Neural progenitor cell (in vitro differentiated cells): ENCODE measurements around the gene HCST. TPM values are rescaled to one million over a fixed set of nuclear protein-coding genes. Genes with fewer than 3 reads are reported as not detected.

Experiments
- DNase-seq: peaks from one replicate; pipeline ENCODE4 v3.0.0-alpha.2; 2016; ENCODE audit warnings: low spot score
- H2AFZ ChIP-seq: fragments of 200-600 bp; sonication (generic); replicated peaks from 2 replicates; pipeline ENCODE4 v1.6.1; 2016; ENCODE audit warnings: antibody characterized with exemption
- H3F3A ChIP-seq: fragments of 200-600 bp; sonication (generic); 2 replicates; pipeline ENCODE4 v1.6.1; 2016; ENCODE audit warnings: antibody characterized with exemption, low read depth
- H3K27ac ChIP-seq: fragments of 200-600 bp; sonication (generic); 2 replicates; pipeline ENCODE4 v1.5.1; 2016; ENCODE audit warnings: mild to moderate bottlenecking
- H3K27me3 ChIP-seq: fragments of 200-600 bp; sonication (generic); 2 replicates; pipeline ENCODE4 v1.6.1; 2016; ENCODE audit warnings: mild to moderate bottlenecking, moderate library complexity
- H3K36me3 ChIP-seq: fragments of 200-600 bp; sonication (generic); 2 replicates; pipeline ENCODE4 v1.5.1; 2016
- H3K4me1 ChIP-seq: fragments of 200-600 bp; sonication (generic); 2 replicates; pipeline ENCODE4 v1.6.1; 2016; ENCODE audit warnings: mixed run types
- H3K4me2 ChIP-seq: fragments of 200-600 bp; sonication (generic); 2 replicates; pipeline ENCODE4 v1.6.1; 2016
- H3K4me3 ChIP-seq: fragments of 200-600 bp; sonication (generic); 2 replicates; pipeline ENCODE4 v1.5.1; 2016
- H3K79me2 ChIP-seq: fragments of 200-600 bp; sonication (generic); 2 replicates; pipeline ENCODE4 v1.6.1; 2016; ENCODE audit warnings: low read depth
- H3K9ac ChIP-seq: fragments of 200-600 bp; sonication (generic); 2 replicates; pipeline ENCODE4 v1.6.1; 2016
- H3K9me3 ChIP-seq: fragments of 200-600 bp; sonication (generic); 2 replicates; pipeline ENCODE4 v1.5.1; 2016; ENCODE audit warnings: low read depth
- H4K20me1 ChIP-seq: fragments of 200-600 bp; sonication (generic); 2 replicates; pipeline ENCODE4 v1.6.1; 2016; ENCODE audit warnings: low read depth
- H3K27ac Mint-ChIP-seq: 3 replicates; pipeline ENCODE4 v1.8.0; 2021; ENCODE audit warnings: mixed read lengths
- H3K27me3 Mint-ChIP-seq: 2 replicates; pipeline ENCODE4 v1.8.0; 2022; ENCODE audit warnings: low read depth, mild to moderate bottlenecking, inconsistent platforms, moderate library complexity, mixed read lengths; ENCODE audit not compliant: insufficient read depth
- H3K36me3 Mint-ChIP-seq: 3 replicates; pipeline ENCODE4 v1.8.0; 2021; ENCODE audit warnings: mixed read lengths
- H3K4me1 Mint-ChIP-seq: 3 replicates; pipeline ENCODE4 v1.8.0; 2021; ENCODE audit warnings: mixed read lengths
- H3K4me3 Mint-ChIP-seq: 3 replicates; pipeline ENCODE4 v1.8.0; 2021; ENCODE audit warnings: mild to moderate bottlenecking, moderate library complexity, mixed read lengths
- H3K9me3 Mint-ChIP-seq: 3 replicates; pipeline ENCODE4 v1.8.0; 2020; ENCODE audit warnings: mixed read lengths
- EZH2 ChIP-seq: fragments of 200-600 bp; sonication (generic); IDR thresholded peaks from 2 replicates; pipeline ENCODE4 v1.6.1; 2017; ENCODE audit warnings: antibody characterized with exemption, mild to moderate bottlenecking, moderate library complexity
- EZH2phosphoT487 ChIP-seq: fragments of 200-600 bp; sonication (generic); IDR thresholded peaks from 2 replicates; pipeline ENCODE4 v1.6.1; 2017; ENCODE audit warnings: antibody characterized with exemption
- total RNA-seq: library from RNA; depleted of rRNA; stranded (reverse); fragments of >200 nt; gene quantifications from 2 replicates; pipeline ENCODE4 v1.2.3, GENCODE V29; 2015; ENCODE audit warnings: low replicate concordance
- TF ChIP-seq, protein P1 (sequence below): fragments of 200-600 bp; sonication (generic); IDR thresholded peaks from 2 replicates; pipeline ENCODE4 v1.5.1; 2017; ENCODE audit warnings: antibody characterized with exemption, mild to moderate bottlenecking

HCST gene
- total RNA-seq, 1 donor from 2014 or later = not detected

GRCh38 chr19:35921012-35921411, 18.7 kb downstream of the HCST start:
- no peaks in the 10 kb centered on the region for H4K20me1 ChIP-seq
- no peaks in the 10 kb centered on the region for H3K4me1 Mint-ChIP-seq
- no peaks in the 10 kb centered on the region for H3K9me3 ChIP-seq
- no peak overlapping the region for H2AFZ ChIP-seq
- H3K9me3 Mint-ChIP-seq = no peaks in the 10 kb centered on the region
- no peak overlapping the region for H3K4me3 Mint-ChIP-seq
- H3K27ac Mint-ChIP-seq = no peak overlapping the region
- H3K27ac ChIP-seq = no peak overlapping the region
- H3K4me3 ChIP-seq = no peak overlapping the region
- peaks cover 5% of the 10 kb centered on the region for H3K27me3 ChIP-seq
- no peak overlapping the region for H3K4me2 ChIP-seq
- no peaks in the 10 kb centered on the region for H3K36me3 Mint-ChIP-seq
- DNase-seq = no peak
- peaks cover 19% of the 10 kb centered on the region for H3K27me3 Mint-ChIP-seq
- TF ChIP-seq EZH2phosphoT487 (no peak), EZH2 (no peak)
- TF ChIP-seq, protein P1, sequence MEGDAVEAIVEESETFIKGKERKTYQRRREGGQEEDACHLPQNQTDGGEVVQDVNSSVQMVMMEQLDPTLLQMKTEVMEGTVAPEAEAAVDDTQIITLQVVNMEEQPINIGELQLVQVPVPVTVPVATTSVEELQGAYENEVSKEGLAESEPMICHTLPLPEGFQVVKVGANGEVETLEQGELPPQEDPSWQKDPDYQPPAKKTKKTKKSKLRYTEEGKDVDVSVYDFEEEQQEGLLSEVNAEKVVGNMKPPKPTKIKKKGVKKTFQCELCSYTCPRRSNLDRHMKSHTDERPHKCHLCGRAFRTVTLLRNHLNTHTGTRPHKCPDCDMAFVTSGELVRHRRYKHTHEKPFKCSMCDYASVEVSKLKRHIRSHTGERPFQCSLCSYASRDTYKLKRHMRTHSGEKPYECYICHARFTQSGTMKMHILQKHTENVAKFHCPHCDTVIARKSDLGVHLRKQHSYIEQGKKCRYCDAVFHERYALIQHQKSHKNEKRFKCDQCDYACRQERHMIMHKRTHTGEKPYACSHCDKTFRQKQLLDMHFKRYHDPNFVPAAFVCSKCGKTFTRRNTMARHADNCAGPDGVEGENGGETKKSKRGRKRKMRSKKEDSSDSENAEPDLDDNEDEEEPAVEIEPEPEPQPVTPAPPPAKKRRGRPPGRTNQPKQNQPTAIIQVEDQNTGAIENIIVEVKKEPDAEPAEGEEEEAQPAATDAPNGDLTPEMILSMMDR = no peak
- H3K9ac ChIP-seq = no peak overlapping the region
- H3K4me1 ChIP-seq = no peaks in the 10 kb centered on the region
- no peaks in the 10 kb centered on the region for H3F3A ChIP-seq
- H3K36me3 ChIP-seq = no peaks in the 10 kb centered on the region
- no peaks in the 10 kb centered on the region for H3K79me2 ChIP-seq

DNA sequence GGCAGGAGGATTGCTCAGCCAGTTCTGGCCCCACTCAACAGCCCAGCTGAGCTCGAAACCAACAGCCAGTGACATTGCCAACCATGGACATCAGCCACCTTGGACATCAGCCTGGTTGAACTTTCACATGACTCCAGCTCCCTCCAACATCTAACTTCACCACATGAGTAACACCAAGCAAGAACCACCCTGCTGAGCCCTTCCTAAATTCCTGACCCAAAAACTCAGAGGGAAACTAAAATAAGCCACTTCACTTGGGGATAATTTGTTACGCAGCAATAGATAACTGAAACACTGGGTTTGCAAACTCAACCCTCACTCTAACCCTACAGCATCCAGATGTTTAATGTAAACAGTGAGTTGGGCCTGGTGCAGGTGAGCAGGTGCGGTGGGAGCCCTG, 23.2 kb downstream of the HCST start:
- TF ChIP-seq EZH2 (no peak), EZH2phosphoT487 (no peak)
- TF ChIP-seq, protein P1 = no peak
- Histone ChIP-seq H3K9me3 (no peaks in the 10 kb centered on the region), H3K36me3 (no peaks in the 10 kb centered on the region), H3K27me3 (no peaks in the 10 kb centered on the region), H3F3A (no peaks in the 10 kb centered on the region), H3K9ac (no peak overlapping the region), H2AFZ (no peak overlapping the region), H3K4me1 (no peaks in the 10 kb centered on the region), H3K4me2 (no peak overlapping the region), H4K20me1 (no peaks in the 10 kb centered on the region), H3K79me2 (no peaks in the 10 kb centered on the region), H3K27ac (no peak overlapping the region), H3K4me3 (no peak overlapping the region)
- Mint-ChIP-seq H3K36me3 (no peaks in the 10 kb centered on the region), H3K4me3 (no peak overlapping the region), H3K27me3 (peaks cover 13% of the 10 kb centered on the region), H3K9me3 (no peaks in the 10 kb centered on the region), H3K4me1 (no peaks in the 10 kb centered on the region), H3K27ac (no peak overlapping the region)
- no peak for DNase-seq

DNA sequence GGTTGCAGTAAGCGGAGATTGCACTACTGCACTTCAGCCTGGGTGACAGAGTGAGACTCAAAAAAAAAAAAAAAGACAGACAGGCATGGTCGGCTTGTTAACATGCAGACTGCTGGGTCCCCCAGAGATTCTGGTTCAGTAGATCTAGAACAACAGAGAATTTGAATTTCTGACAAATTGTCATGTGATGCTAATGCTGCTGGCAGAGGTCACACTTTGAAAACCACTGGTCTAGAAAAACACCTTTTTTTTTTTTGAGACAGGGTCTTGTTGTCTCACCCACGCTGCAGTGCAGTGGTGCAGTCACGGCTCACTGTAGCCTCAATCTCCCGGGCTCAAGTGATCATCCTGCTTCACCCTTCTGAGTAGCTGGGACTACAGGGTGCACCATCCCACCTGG, 26.2 kb downstream of the HCST start:
- H3K9ac ChIP-seq = no peak overlapping the region
- H3K27ac ChIP-seq = no peak overlapping the region
- no peak for DNase-seq
- TF ChIP-seq, protein P1 = no peak
- no peak for TF ChIP-seq EZH2phosphoT487
- H3K4me2 ChIP-seq = no peak overlapping the region
- no peaks in the 10 kb centered on the region for H3K36me3 ChIP-seq
- Mint-ChIP-seq H3K4me3 (no peak overlapping the region), H3K9me3 (no peaks in the 10 kb centered on the region), H3K4me1 (peaks cover 13% of the 10 kb centered on the region), H3K27me3 (peaks cover 7% of the 10 kb centered on the region), H3K27ac (no peak overlapping the region), H3K36me3 (no peaks in the 10 kb centered on the region)
- no peaks in the 10 kb centered on the region for H3K9me3 ChIP-seq
- no peaks in the 10 kb centered on the region for H3K27me3 ChIP-seq
- no peak overlapping the region for H3K4me3 ChIP-seq
- peaks cover 5% of the 10 kb centered on the region for H3K4me1 ChIP-seq
- H2AFZ ChIP-seq = no peak overlapping the region
- no peaks in the 10 kb centered on the region for H3K79me2 ChIP-seq
- no peaks in the 10 kb centered on the region for H4K20me1 ChIP-seq
- H3F3A ChIP-seq = peaks cover 12% of the 10 kb centered on the region
